Smooth muscle cell (in vitro differentiated cells): ENCODE data around the gene GTPBP2. TPM values are rescaled to one million over a fixed set of nuclear protein-coding genes. Genes with fewer than 3 reads are reported as not detected.
"Not testable (repeated sequence)": the region's sequence is repeated elsewhere in the genome, so short reads cannot be mapped to it uniquely, and the experiment has no call there.

ENCODE experiments used
- DNase-seq: peaks from one replicate; lab custom pipeline; 2025; ENCODE audit not compliant: unreplicated experiment; lab: John Stamatoyannopoulos, UW
- H2AFZ ChIP-seq: fragments of 200-600 bp; sonication (generic); 2 replicates; pipeline ENCODE4 v1.6.0; 2016; ENCODE audit warnings: antibody characterized with exemption, low read depth, mild to moderate bottlenecking
- H3F3A ChIP-seq: fragments of 200-600 bp; sonication (generic); 2 replicates; pipeline ENCODE4 v1.6.0; 2017; ENCODE audit warnings: antibody characterized with exemption, low read depth
- H3K27ac ChIP-seq: fragments of 200-600 bp; sonication (generic); 2 replicates; pipeline ENCODE4 v1.5.1; 2016; ENCODE audit warnings: low read depth, mild to moderate bottlenecking
- H3K27me3 ChIP-seq: fragments of 200-600 bp; sonication (generic); 2 replicates; pipeline ENCODE4 v1.6.1; 2016; ENCODE audit warnings: low read depth, mild to moderate bottlenecking
- H3K36me3 ChIP-seq: fragments of 200-600 bp; sonication (generic); 2 replicates; pipeline ENCODE4 v1.5.1; 2016; ENCODE audit warnings: low read depth
- H3K4me1 ChIP-seq: fragments of 200-600 bp; sonication (generic); 2 replicates; pipeline ENCODE4 v1.5.1; 2016; ENCODE audit warnings: low read depth
- H3K4me2 ChIP-seq: fragments of 200-600 bp; sonication (generic); 2 replicates; pipeline ENCODE4 v1.6.0; 2016; ENCODE audit warnings: mild to moderate bottlenecking
- H3K4me3 ChIP-seq: fragments of 200-600 bp; sonication (generic); 2 replicates; pipeline ENCODE4 v1.5.1; 2016; ENCODE audit warnings: mild to moderate bottlenecking
- H3K79me2 ChIP-seq: fragments of 200-600 bp; sonication (generic); 2 replicates; pipeline ENCODE4 v1.6.0; 2016; ENCODE audit warnings: low read depth, mild to moderate bottlenecking
- H3K9ac ChIP-seq: fragments of 200-600 bp; sonication (generic); 2 replicates; pipeline ENCODE4 v1.6.0; 2016; ENCODE audit warnings: low read depth
- H3K9me3 ChIP-seq: fragments of 200-600 bp; sonication (generic); replicated peaks from 2 replicates; pipeline ENCODE4 v1.5.1; 2016; ENCODE audit warnings: low read depth
- H4K20me1 ChIP-seq: fragments of 200-600 bp; sonication (generic); 2 replicates; pipeline ENCODE4 v1.6.0; 2016; ENCODE audit warnings: low read depth
- WGBS: methylation state at CpG from one replicate; pipeline ENCODE4 v1.1.7; 2016; ENCODE audit warnings: low lambda C conversion rate; 5-methylcytosine and 5-hydroxymethylcytosine counted together
- polyA plus RNA-seq: library from polyadenylated mRNA; unstranded; fragments of >200 nt; fragmentation: Nextera tagmentation; extraction: Ambion mirVana; gene quantifications from 2 replicates; pipeline ENCODE4 v1.2.1, GENCODE V29; 2016
- total RNA-seq: library from RNA; depleted of rRNA; stranded (reverse); fragments of >200 nt; gene quantifications from 2 replicates; pipeline ENCODE4 v1.2.3, GENCODE V29; 2014
- TF ChIP-seq, protein P1 (sequence below): fragments of 200-600 bp; sonication (generic); IDR thresholded peaks from 2 replicates; pipeline ENCODE4 v1.5.1; 2017; ENCODE audit warnings: borderline replicate concordance, mild to moderate bottlenecking, antibody characterized with exemption; ENCODE audit not compliant: insufficient read depth, poor library complexity, severe bottlenecking

Gene GTPBP2
- total and polyA plus RNA-seq, 2 experiments from 2014 or later: 18.3 to 53.7 TPM

DNA sequence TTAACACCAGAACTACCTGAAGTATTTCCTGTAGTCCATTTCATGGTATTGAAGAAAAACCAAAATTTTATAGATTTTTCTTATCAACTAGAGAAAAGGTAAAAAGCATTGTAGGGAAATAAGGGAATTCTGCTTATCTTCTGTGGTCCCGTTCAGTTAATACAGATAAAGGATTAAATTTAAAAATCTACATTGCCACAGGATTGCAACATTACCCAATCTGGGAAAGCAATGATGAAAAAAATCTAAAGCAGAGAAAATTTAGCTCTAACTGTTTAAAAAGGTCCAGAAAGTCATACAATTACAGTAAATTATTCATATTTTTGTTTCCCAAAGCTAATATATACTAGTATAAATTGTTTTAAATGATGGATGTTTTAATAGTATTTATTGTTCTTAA, 35.1 kb downstream of the GTPBP2 start:
- H3K27me3 ChIP-seq: no peaks in the 10 kb centered on the region
- no peak for DNase-seq
- no peak overlapping the region for H3K4me3 ChIP-seq
- H3K79me2 ChIP-seq: peaks cover 5% of the 10 kb centered on the region
- no peaks in the 10 kb centered on the region for H3F3A ChIP-seq
- no peaks in the 10 kb centered on the region for H3K9me3 ChIP-seq
- no peak overlapping the region for H2AFZ ChIP-seq
- H4K20me1 ChIP-seq: no peaks in the 10 kb centered on the region
- 45% methylated on average over 1 of the region's 1 CpG for WGBS
- no peak overlapping the region for H3K27ac ChIP-seq
- no peaks in the 10 kb centered on the region for H3K4me1 ChIP-seq
- TF ChIP-seq, protein P1, sequence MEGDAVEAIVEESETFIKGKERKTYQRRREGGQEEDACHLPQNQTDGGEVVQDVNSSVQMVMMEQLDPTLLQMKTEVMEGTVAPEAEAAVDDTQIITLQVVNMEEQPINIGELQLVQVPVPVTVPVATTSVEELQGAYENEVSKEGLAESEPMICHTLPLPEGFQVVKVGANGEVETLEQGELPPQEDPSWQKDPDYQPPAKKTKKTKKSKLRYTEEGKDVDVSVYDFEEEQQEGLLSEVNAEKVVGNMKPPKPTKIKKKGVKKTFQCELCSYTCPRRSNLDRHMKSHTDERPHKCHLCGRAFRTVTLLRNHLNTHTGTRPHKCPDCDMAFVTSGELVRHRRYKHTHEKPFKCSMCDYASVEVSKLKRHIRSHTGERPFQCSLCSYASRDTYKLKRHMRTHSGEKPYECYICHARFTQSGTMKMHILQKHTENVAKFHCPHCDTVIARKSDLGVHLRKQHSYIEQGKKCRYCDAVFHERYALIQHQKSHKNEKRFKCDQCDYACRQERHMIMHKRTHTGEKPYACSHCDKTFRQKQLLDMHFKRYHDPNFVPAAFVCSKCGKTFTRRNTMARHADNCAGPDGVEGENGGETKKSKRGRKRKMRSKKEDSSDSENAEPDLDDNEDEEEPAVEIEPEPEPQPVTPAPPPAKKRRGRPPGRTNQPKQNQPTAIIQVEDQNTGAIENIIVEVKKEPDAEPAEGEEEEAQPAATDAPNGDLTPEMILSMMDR: no peak
- no peak overlapping the region for H3K9ac ChIP-seq
- no peaks in the 10 kb centered on the region for H3K36me3 ChIP-seq
- no peak overlapping the region for H3K4me2 ChIP-seq

DNA sequence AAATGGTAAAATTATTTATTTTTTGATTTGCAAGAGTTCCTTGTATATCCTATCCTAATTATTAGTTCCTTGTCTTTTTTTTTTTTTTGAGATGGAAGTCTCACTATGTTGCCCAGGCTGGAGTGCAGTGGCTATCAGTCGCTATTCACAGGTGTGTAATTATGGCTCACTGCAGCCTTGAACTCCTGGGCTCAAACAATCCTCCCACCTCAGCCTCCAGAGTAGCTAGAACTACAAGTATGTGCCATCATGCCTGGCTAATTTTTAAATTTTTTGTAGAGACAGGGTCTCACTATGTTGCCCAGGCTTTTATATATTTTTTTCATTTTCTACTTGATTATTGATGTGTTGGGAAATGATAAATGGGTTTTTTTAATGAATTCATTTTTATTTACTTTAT, 39.5 kb downstream of the GTPBP2 start:
- not testable (repeated sequence) for H3K4me3 ChIP-seq, H3K9me3 ChIP-seq, H3K27me3 ChIP-seq, H3F3A ChIP-seq, DNase-seq, H4K20me1 ChIP-seq, H3K27ac ChIP-seq, H3K4me2 ChIP-seq, H3K79me2 ChIP-seq, H3K4me1 ChIP-seq, H3K9ac ChIP-seq, H2AFZ ChIP-seq
- 100% methylated on average over 1 of the region's 1 CpG for WGBS
- H3K36me3 ChIP-seq: peaks cover 11% of the 10 kb centered on the region

DNA sequence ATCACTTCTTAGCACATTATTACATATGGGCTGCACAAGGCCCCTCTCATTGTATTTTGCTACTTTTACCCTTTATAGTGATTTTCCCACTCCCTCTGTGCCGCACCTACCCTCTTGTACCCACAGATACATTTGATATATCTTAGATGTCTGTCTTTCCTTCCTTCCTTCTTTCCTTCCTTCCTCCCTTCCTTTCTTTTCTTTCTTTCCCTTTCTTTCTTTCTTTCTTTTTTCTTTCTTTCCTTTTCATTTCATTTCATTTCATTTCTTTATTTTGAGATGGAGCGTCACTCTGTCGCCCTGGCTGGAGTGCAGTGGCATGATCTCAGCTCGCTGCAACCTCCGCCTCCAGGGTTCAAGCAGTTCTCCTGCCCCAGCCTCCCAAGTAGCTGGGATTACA, 40.9 kb downstream of the GTPBP2 start:
- no peaks in the 10 kb centered on the region for H3K4me1 ChIP-seq
- no peaks in the 10 kb centered on the region for H3K9me3 ChIP-seq
- H4K20me1 ChIP-seq: no peaks in the 10 kb centered on the region
- TF ChIP-seq, protein P1: no peak
- H3K4me2 ChIP-seq: no peak overlapping the region
- H2AFZ ChIP-seq: no peak overlapping the region
- H3K27me3 ChIP-seq: no peaks in the 10 kb centered on the region
- DNase-seq: no peak
- 100% methylated on average over 5 of the region's 5 CpGs for WGBS
- no peaks in the 10 kb centered on the region for H3K79me2 ChIP-seq
- no peak overlapping the region for H3K4me3 ChIP-seq
- no peaks in the 10 kb centered on the region for H3F3A ChIP-seq
- H3K36me3 ChIP-seq: peaks cover 16% of the 10 kb centered on the region
- no peak overlapping the region for H3K9ac ChIP-seq
- H3K27ac ChIP-seq: no peak overlapping the region

DNA sequence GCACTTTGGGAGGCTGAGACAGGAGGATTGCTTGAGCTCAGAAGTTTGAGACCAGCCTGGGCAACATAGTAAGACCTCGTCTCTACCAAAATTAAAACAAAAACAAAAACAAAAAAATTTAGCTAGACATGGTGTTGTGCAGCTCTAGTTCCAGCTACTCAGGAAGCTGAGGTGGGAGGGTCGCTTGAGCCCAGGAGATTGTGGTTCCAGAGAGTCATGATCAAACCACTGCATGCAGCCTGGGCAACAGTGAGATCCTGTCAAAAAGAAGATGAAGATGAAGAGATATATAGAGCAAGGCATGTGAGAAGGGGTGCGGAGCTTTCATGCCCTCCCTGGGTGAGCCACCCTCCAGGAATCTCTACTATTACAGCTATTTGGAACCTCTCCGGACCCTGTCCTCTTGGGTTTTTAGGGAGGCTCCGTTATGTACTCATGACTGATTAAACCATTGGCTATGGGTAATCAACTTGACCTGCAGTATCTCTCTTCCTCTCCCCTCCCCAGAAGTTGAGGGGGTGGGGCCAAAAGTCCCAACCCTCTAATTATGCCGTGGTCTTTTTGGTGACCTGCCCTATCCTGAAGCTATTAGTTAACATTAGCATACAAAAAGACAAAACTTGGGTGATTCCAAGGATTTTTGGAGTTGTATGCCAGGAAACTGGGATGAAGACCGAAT, 44.0 kb downstream of the GTPBP2 start:
- H3K4me2 ChIP-seq: no peak overlapping the region
- H3K4me1 ChIP-seq: no peaks in the 10 kb centered on the region
- H3K4me3 ChIP-seq: no peak overlapping the region
- 89% methylated on average over 7 of the region's 7 CpGs for WGBS
- peaks cover 16% of the 10 kb centered on the region for H3K36me3 ChIP-seq
- TF ChIP-seq, protein P1: no peak
- no peak for DNase-seq
- H3K27ac ChIP-seq: no peak overlapping the region
- no peak overlapping the region for H3K9ac ChIP-seq
- no peaks in the 10 kb centered on the region for H3K27me3 ChIP-seq
- H2AFZ ChIP-seq: no peak overlapping the region
- peaks cover 9% of the 10 kb centered on the region for H4K20me1 ChIP-seq
- no peaks in the 10 kb centered on the region for H3F3A ChIP-seq
- no peaks in the 10 kb centered on the region for H3K9me3 ChIP-seq
- H3K79me2 ChIP-seq: peaks cover 5% of the 10 kb centered on the region
